GM19043 (cell line): Measurements from ENCODE around the gene ARHGEF3.
A peak's percentile ranks its signal among the peaks of the same experiment; 100 is the strongest.

Experiments
- ATAC-seq: cut with Tn5 transposase; IDR thresholded peaks from one replicate; pipeline ENCODE4 v1.9.1; 2021; ENCODE audit warnings: low read depth; ENCODE audit not compliant: unreplicated experiment

ARHGEF3 gene

GRCh38 chr3:56799251-56799882 lies 2.4 kb downstream of the ARHGEF3 start:
- no peak for ATAC-seq

- no peak for ATAC-seq
Measured at GRCh38 chr3:56796996-56797395, 4.8 kb downstream of the ARHGEF3 start.

DNA sequence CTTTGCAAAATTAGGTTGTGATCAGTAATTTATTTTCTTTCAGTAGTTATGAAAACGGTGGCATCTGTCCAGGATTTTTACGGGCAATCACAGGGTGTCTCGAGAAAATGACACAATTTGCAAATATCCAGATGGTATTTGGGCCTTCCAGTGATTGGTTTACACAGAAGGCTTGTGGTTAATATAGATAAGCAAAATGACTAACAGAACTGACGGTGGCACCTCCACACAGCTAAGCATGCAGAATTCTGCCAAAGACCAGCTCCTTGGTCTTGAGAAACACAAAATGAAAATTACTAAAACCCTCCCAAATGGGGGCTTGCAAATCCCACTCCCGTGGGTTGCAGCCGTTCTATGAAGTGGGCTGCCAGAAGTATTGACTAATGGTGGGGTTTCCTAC lies 5.5 kb downstream of the ARHGEF3 start:
- ATAC-seq, result no peak

DNA sequence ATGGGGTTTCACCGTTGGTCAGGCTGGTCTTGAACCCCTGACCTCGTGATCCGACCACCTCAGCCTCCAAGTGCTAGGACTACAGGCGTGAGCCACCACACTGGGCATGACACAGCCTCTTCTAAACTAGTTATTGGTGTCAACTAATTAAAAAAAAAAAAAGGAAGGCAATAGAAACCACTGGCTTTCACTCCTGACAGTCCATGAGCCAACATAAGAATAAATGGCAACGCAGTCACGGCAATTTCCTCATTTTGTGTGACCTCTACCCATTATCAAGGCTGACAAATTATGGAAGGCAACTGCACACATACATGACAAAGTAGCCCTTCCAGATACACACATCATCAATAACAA lies 5.9 kb downstream of the ARHGEF3 start:
- no peak for ATAC-seq

DNA sequence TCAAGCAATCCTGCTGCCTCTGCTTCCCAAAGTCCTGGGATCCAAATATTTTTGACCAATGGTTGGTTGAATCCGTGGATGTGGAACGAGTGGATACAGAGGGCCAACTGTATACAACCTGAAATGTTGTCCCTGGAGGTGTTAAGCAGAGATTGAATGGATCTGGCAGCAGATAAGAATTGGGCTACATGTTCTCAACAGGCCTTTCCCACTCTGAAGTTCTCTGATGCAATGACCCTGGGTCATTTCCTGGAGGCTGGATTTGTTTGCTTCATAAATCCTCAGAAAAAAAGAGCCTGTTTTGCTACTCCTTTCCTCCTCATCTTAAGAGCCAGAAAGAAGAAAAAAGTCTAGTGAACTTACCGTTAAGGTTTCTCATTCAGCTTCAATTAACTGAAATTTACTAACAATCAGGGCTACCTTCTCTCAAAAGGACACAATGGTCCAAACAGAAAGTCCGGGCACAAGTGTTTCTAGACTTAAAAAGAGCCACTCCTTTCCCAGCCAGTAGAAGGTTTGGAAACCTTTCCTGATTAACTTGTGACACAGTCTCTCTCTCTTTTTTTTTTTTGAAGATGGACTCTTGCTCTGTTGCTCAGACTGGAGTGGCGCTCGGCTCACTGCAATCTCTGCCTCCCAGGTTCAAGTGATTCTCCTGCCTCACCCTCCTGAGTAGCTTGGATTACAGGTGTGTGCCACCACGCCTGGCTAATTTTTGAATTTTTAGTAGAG lies 6.5 kb downstream of the ARHGEF3 start:
- no peak for ATAC-seq

GRCh38 chr3:56792193-56792592 lies 9.6 kb downstream of the ARHGEF3 start:
- ATAC-seq, result no peak

DNA sequence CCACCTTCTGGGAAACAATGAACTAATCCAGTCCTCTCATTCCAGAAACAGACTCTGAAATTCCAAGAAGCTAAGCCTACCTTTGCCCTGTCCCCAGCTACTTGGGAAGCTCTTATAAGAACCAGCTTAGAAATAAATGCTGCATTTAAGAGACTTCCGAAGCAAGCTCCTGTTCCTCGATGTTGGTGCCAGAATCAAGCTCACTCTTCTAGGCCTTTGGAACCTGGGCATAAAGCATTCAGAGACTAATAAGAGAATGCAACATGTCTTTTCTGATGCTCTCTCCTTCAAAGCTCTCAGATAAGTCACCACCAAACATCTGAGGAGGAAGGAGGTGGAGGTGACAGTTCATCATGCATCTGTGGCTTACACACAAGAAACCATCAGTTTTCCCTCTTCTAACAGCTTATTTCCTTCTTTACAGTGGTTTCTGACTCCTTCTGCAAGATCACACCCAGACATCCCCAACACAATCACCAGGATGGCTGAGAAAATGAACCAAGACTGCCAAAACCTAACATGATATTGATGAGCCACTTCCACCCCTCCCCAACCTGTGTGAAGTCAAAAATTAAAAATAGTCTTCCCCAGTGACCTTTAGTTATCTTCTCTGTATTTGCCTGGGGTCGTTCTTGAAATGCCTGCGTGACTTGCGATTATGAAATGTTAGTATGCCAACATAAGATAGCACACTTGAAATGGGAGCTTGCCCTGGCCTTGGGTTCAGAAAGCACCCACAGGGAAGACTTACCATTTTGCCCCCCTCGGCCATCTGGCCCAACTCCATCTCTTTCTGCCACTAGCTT lies 11.5 kb downstream of the ARHGEF3 start:
- no peak for ATAC-seq

- ATAC-seq, result no peak
Measured at GRCh38 chr3:56789076-56789475, 12.7 kb downstream of the ARHGEF3 start.

- no peak for ATAC-seq
Measured at GRCh38 chr3:56788521-56788920, 13.2 kb downstream of the ARHGEF3 start.

DNA sequence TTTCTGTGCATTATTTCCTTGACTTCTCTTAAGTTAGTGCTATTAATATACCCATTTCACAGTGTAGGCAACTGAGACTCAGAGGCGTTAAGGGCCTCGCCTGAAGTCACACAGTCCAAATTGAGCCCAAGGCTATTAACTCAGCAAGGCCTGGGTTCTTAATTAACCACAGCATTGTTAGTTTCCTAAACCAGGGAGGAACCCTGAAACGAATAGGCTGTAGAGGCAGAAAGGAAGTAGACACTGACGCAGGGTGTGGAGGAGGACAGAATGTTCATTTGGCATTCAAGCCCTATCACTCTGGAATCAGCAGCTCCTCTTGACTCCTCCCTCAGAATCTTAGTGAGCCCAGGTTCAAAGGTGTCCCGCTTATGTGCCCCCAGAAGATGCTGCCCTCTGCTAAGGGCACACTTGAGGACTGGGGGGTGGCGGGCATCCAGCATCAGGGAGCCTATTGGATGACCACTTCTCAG lies 13.9 kb downstream of the ARHGEF3 start:
- ATAC-seq, result no peak

GRCh38 chr3:56787258-56787775 lies 14.4 kb downstream of the ARHGEF3 start:
- ATAC-seq, result no peak

- ATAC-seq, result no peak
Measured at GRCh38 chr3:56785499-56785898, 16.2 kb downstream of the ARHGEF3 start.

- no peak for ATAC-seq
Measured at GRCh38 chr3:56784448-56785001, 17.2 kb downstream of the ARHGEF3 start.

- peak; percentile 98 for ATAC-seq
Measured at GRCh38 chr3:56783644-56784447, 17.9 kb downstream of the ARHGEF3 start.

GRCh38 chr3:56782906-56783305 lies 18.8 kb downstream of the ARHGEF3 start:
- no peak for ATAC-seq

DNA sequence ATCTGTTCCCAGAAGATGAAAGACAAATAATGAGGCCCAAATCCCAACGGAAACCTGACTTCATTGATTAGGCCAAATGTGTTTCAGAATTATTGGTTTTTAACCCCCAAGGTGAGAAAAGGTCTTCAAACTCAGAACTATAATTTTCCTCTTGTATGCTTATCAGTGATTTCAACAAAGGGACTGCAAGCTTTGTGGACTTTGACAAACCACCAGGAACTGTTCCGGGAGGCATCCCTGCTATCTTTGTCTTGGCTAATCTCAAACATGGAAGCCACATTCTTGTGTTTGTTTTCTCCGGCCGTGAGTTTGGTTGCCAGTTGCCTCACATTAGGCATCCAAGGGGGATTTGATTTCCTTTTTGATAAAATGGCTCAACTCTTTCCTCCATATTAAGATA lies 19.5 kb downstream of the ARHGEF3 start:
- no peak for ATAC-seq

GRCh38 chr3:56781762-56782161 lies 20.0 kb downstream of the ARHGEF3 start:
- ATAC-seq, result no peak

DNA sequence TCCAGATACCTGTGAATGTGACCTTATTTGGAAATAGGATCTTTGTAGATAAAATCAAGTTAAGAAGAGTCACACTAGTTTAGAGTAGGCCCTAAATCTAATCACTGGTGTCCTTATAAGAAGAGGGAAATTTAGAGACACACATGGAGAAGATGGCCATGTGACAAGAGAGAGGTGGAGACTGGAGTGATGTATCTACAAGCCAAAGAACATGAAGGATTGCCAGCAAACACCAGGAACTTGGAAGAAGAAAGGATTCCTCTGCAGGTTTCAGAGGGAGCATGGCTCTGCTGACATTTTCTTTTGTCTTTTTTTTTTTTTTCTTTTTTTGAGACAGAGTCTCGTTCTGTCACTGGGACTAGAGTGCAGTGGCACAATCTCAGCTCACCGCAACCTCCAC lies 20.8 kb downstream of the ARHGEF3 start:
- ATAC-seq, result no peak

GRCh38 chr3:56778893-56779292 lies 22.9 kb downstream of the ARHGEF3 start:
- no peak for ATAC-seq

GRCh38 chr3:56776556-56776950 lies 25.2 kb downstream of the ARHGEF3 start:
- no peak for ATAC-seq
